Measurements from ENCODE around the gene GPR31. TPM values are rescaled to one million over a fixed set of nuclear protein-coding genes. Genes with fewer than 3 reads are reported as not detected.

GPR31 gene
- total RNA-seq, 1 experiment from 2014 or later = not detected

- Mint-ChIP-seq H3K36me3 (ENCODE audit: insufficient read depth, unreplicated experiment) (no peaks in the 10 kb centered on the region), H3K27me3 (ENCODE audit: insufficient read depth, unreplicated experiment) (peaks cover 4% of the 10 kb centered on the region), H3K4me1 (ENCODE audit: low read depth, unreplicated experiment) (no peaks in the 10 kb centered on the region), H3K9me3 (ENCODE audit: unreplicated experiment) (no peaks in the 10 kb centered on the region), H3K27ac (ENCODE audit: unreplicated experiment) (no peak overlapping the region), H3K4me3 (ENCODE audit: unreplicated experiment) (no peak overlapping the region)
- CTCF ChIA-PET = no interaction called here
- intact Hi-C loops (cut with micrococcal nuclease; ENCODE audit: unreplicated experiment) = no loop called here
- TF ChIP-seq, protein P1, sequence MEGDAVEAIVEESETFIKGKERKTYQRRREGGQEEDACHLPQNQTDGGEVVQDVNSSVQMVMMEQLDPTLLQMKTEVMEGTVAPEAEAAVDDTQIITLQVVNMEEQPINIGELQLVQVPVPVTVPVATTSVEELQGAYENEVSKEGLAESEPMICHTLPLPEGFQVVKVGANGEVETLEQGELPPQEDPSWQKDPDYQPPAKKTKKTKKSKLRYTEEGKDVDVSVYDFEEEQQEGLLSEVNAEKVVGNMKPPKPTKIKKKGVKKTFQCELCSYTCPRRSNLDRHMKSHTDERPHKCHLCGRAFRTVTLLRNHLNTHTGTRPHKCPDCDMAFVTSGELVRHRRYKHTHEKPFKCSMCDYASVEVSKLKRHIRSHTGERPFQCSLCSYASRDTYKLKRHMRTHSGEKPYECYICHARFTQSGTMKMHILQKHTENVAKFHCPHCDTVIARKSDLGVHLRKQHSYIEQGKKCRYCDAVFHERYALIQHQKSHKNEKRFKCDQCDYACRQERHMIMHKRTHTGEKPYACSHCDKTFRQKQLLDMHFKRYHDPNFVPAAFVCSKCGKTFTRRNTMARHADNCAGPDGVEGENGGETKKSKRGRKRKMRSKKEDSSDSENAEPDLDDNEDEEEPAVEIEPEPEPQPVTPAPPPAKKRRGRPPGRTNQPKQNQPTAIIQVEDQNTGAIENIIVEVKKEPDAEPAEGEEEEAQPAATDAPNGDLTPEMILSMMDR (IDR thresholded peaks at IDR 0.05; ENCODE audit: insufficient read depth in 1 of 2, low read depth in 1 of 2, low read length in 1 of 2, severe bottlenecking in 1 of 2, unreplicated experiment in 1 of 2) = no peak
- H3K9me3 ChIP-seq = no peaks in the 10 kb centered on the region
- no peak overlapping the region for H3K4me3 ChIP-seq (ENCODE audit: low read depth, low read length)
- DNase-seq = no peak
- POLR2A ChIA-PET = no interaction called here
- no peaks in the 10 kb centered on the region for H3K4me1 ChIP-seq
- no peaks in the 10 kb centered on the region for H3K36me3 ChIP-seq (ENCODE audit: control insufficient read depth, insufficient read depth, low read length)
- BruUV-seq (replicated peaks) = no TSS peak
- no peaks in the 10 kb centered on the region for H3K27me3 ChIP-seq (replicated peaks; ENCODE audit: control insufficient read depth, insufficient read depth, low read length)
These were observed 8.8 kb downstream of the GPR31 start for GRCh38 chr6:167148997-167149396.

DNA sequence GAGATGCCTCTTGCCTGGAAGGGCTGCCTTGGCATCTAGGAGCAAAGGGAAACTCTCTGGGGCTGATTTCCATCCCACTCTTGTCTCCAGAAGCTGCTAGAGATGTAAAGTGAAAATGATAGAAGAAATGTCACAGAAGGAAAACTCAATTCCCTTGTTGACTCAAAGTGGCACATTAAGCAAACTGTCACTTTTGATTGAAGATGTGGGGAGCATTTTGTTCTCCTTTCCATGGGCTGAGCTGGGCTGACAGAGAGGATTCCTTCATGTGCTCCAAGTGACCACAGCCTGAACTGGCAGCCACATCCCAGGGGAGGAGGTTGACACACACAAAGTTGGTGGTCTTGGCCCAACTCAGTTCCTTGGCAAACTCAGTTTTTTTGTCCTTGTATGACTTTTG is 9.8 kb downstream of the GPR31 start:
- intact Hi-C loops (cut with micrococcal nuclease; ENCODE audit: unreplicated experiment) = no loop called here
- H3K36me3 Mint-ChIP-seq (ENCODE audit: insufficient read depth, unreplicated experiment) = no peaks in the 10 kb centered on the region
- BruUV-seq (replicated peaks) = no TSS peak
- peaks cover 4% of the 10 kb centered on the region for H3K27me3 Mint-ChIP-seq (ENCODE audit: insufficient read depth, unreplicated experiment)
- no peaks in the 10 kb centered on the region for H3K4me1 Mint-ChIP-seq (ENCODE audit: low read depth, unreplicated experiment)
- H3K9me3 Mint-ChIP-seq (ENCODE audit: unreplicated experiment) = no peaks in the 10 kb centered on the region
- Histone ChIP-seq H3K9me3 (no peaks in the 10 kb centered on the region), H3K27me3 (replicated peaks; ENCODE audit: control insufficient read depth, insufficient read depth, low read length) (no peaks in the 10 kb centered on the region), H3K4me1 (no peaks in the 10 kb centered on the region), H3K36me3 (ENCODE audit: control insufficient read depth, insufficient read depth, low read length) (no peaks in the 10 kb centered on the region), H3K4me3 (ENCODE audit: low read depth, low read length) (no peak overlapping the region)
- H3K27ac Mint-ChIP-seq (ENCODE audit: unreplicated experiment) = no peak overlapping the region
- H3K4me3 Mint-ChIP-seq (ENCODE audit: unreplicated experiment) = no peak overlapping the region
- TF ChIP-seq, protein P1 (IDR thresholded peaks at IDR 0.05; ENCODE audit: insufficient read depth in 1 of 2, low read depth in 1 of 2, low read length in 1 of 2, severe bottlenecking in 1 of 2, unreplicated experiment in 1 of 2) = no peak
- no peak for DNase-seq
- ChIA-PET CTCF (no interaction called here), POLR2A (no interaction called here)

DNA sequence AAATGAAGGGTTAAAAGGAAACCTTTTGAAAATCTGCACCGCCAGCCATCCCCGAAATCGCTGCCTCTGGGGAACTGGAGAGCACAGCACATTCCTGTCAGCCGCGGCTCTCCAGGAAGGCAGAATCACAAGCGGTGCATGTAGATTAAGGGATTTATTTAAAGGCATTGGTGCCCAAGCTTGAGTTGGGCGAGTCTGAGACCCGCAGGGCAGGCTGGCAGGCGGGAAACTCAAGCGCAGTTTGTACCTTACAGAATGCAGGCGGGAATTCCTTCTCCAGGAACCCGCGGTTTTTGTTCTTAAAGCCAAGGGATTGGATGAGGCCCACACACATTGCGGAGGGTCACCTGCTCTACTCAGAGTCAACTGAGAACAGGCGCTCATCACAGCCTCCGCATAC is 10.8 kb downstream of the GPR31 start:
- Histone ChIP-seq H3K27me3 (replicated peaks; ENCODE audit: control insufficient read depth, insufficient read depth, low read length) (no peaks in the 10 kb centered on the region), H3K36me3 (ENCODE audit: control insufficient read depth, insufficient read depth, low read length) (no peaks in the 10 kb centered on the region), H3K4me3 (ENCODE audit: low read depth, low read length) (no peak overlapping the region), H3K9me3 (no peaks in the 10 kb centered on the region), H3K4me1 (no peaks in the 10 kb centered on the region)
- H3K27me3 Mint-ChIP-seq (ENCODE audit: insufficient read depth, unreplicated experiment) = peaks cover 4% of the 10 kb centered on the region
- ChIA-PET POLR2A (no interaction called here), CTCF (no interaction called here)
- TF ChIP-seq, protein P1 (IDR thresholded peaks at IDR 0.05; ENCODE audit: insufficient read depth in 1 of 2, low read depth in 1 of 2, low read length in 1 of 2, severe bottlenecking in 1 of 2, unreplicated experiment in 1 of 2) = no peak
- no peaks in the 10 kb centered on the region for H3K9me3 Mint-ChIP-seq (ENCODE audit: unreplicated experiment)
- H3K4me3 Mint-ChIP-seq (ENCODE audit: unreplicated experiment) = no peak overlapping the region
- H3K36me3 Mint-ChIP-seq (ENCODE audit: insufficient read depth, unreplicated experiment) = no peaks in the 10 kb centered on the region
- H3K4me1 Mint-ChIP-seq (ENCODE audit: low read depth, unreplicated experiment) = no peaks in the 10 kb centered on the region
- DNase-seq = no peak
- BruUV-seq (replicated peaks) = no TSS peak
- intact Hi-C loops (cut with micrococcal nuclease; ENCODE audit: unreplicated experiment) = no loop called here
- H3K27ac Mint-ChIP-seq (ENCODE audit: unreplicated experiment) = no peak overlapping the region
